Hypothalamus (tissue), 51 donors: ENCODE data around the gene RAD52.

Experiments
- DNase-seq, 51 donors: peaks; one replicate each; lab custom pipeline; 2025; lab: John Stamatoyannopoulos, UW

Gene RAD52

GRCh38 chr12:879641-880040, 69.9 kb downstream of the RAD52 start:
- DNase-seq, result peak in 1 of 51 donors; percentile 33

GRCh38 chr12:873954-874353, 75.5 kb downstream of the RAD52 start:
- DNase-seq, result no peak

- DNase-seq, result no peak
Observed at GRCh38 chr12:870378-870777, 79.1 kb downstream of the RAD52 start.

- no peak for DNase-seq
Observed at GRCh38 chr12:868722-869121, 80.8 kb downstream of the RAD52 start.

DNA sequence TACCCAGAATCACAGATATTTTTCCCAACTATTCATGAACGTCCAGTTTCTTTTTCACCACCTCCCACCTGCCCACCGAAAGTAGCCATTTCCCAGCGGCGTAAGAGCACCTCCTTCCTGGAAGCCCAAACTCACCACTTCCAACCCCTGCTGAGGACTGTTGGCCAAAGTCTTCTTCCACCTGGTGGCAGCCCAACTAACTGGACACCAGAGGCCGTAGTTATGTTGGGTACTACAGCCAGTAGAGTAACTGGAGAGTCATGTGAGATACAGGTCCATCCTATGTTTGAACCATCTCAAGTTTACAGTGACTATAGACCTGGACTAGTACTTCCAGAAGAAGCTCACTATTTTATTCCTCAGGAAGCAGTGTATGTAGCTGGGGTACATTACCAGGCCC, 81.6 kb downstream of the RAD52 start:
- DNase-seq, result no peak

GRCh38 chr12:865614-866013, 83.9 kb downstream of the RAD52 start:
- no peak for DNase-seq

GRCh38 chr12:863285-863684, 86.2 kb downstream of the RAD52 start:
- DNase-seq, result no peak

GRCh38 chr12:862303-862911, 87.1 kb downstream of the RAD52 start:
- no peak for DNase-seq
